CD14-positive monocyte (primary cell): ENCODE measurements around the gene LZTR1. TPM values are rescaled to one million over a fixed set of nuclear protein-coding genes. Genes with fewer than 3 reads are reported as not detected.

ENCODE experiments used
- DNase-seq, 3 donors: peaks; one replicate each; pipeline ENCODE4 v3.0.0-alpha.2; 2011 to 2022
- H2AFZ ChIP-seq: 2 replicates; pipeline ENCODE4 v1.6.0; 2012; ENCODE audit warnings: mild to moderate bottlenecking, low read depth, low read length, inconsistent platforms; ENCODE audit not compliant: insufficient read depth, poor library complexity, severe bottlenecking
- H3K27ac ChIP-seq, 2 donors: 1 replicate in 1 of 2; 2 replicates in 1 of 2; pipeline ENCODE4 v1.5.1; 2012 to 2013; ENCODE audit warnings: low read length in 2 of 2, control low read depth in 1 of 2, inconsistent platforms in 1 of 2, low read depth in 1 of 2, mild to moderate bottlenecking in 1 of 2
- H3K27me3 ChIP-seq, 2 donors: one replicate each; pipeline versions ENCODE4 v1.6.0 to v1.6.1; 2011 to 2013; ENCODE audit warnings: low read length in 2 of 2; ENCODE audit not compliant: control insufficient read depth in 2 of 2, insufficient read depth in 2 of 2
- H3K36me3 ChIP-seq, 2 donors: replicated peaks in 1 of 2; 1 replicate in 1 of 2; 2 replicates in 1 of 2; pipeline versions ENCODE4 v1.5.1 to v1.6.1; 2012 to 2013; ENCODE audit warnings: low read length in 2 of 2, control low read depth in 1 of 2, inconsistent platforms in 1 of 2, mild to moderate bottlenecking in 1 of 2; ENCODE audit not compliant: insufficient read depth in 2 of 2, control insufficient read depth in 1 of 2
- H3K4me1 ChIP-seq, 2 donors: 1 replicate in 1 of 2; 2 replicates in 1 of 2; pipeline versions ENCODE4 v1.5.1 to v1.6.1; 2012 to 2013; ENCODE audit warnings: low read length in 2 of 2, control low read depth in 1 of 2, inconsistent platforms in 1 of 2, mild to moderate bottlenecking in 1 of 2, moderate library complexity in 1 of 2; ENCODE audit not compliant: insufficient read depth in 2 of 2, control insufficient read depth in 1 of 2
- H3K4me2 ChIP-seq: replicated peaks from 2 replicates; pipeline ENCODE3; 2012; ENCODE audit warnings: low read length, moderate library complexity, mild to moderate bottlenecking; ENCODE audit not compliant: poor library complexity, severe bottlenecking; ENCODE audit errors: extremely low read depth
- H3K4me3 ChIP-seq, 3 experiments: fragments of 200-600 bp in 1 of 3; sonication (generic) in 1 of 3; replicated peaks in 1 of 3; 1 replicate in 2 of 3; 2 replicates in 1 of 3; pipeline ENCODE4 v1.5.1; 2011 to 2013; ENCODE audit warnings: low read length in 3 of 3, mild to moderate bottlenecking in 3 of 3, control low read depth in 2 of 3, low read depth in 2 of 3, inconsistent platforms in 1 of 3, moderate library complexity in 1 of 3
- H3K79me2 ChIP-seq: 2 replicates; pipeline ENCODE4 v1.6.0; 2012; ENCODE audit warnings: mild to moderate bottlenecking, control low read depth, inconsistent platforms, low read length, moderate library complexity; ENCODE audit not compliant: insufficient read depth
- H3K9ac ChIP-seq: 2 replicates; pipeline ENCODE4 v1.6.0; 2017; ENCODE audit warnings: low read length, mild to moderate bottlenecking; ENCODE audit not compliant: insufficient read depth, poor library complexity, severe bottlenecking
- H3K9me3 ChIP-seq, 2 donors: replicated peaks in 1 of 2; 1 replicate in 1 of 2; 2 replicates in 1 of 2; pipeline versions ENCODE4 v1.5.1 to v1.6.1; 2012 to 2013; ENCODE audit warnings: low read length in 2 of 2, control low read depth in 1 of 2; ENCODE audit not compliant: control insufficient read depth in 1 of 2, insufficient read depth in 1 of 2
- H4K20me1 ChIP-seq: 2 replicates; pipeline ENCODE4 v1.6.0; 2012; ENCODE audit warnings: mild to moderate bottlenecking, low read length, control low read depth, moderate library complexity; ENCODE audit not compliant: insufficient read depth
- H3K27ac Mint-ChIP-seq, 7 donors: one replicate each; pipeline ENCODE4 v1.8.0; 2020; ENCODE audit warnings: mild to moderate bottlenecking in 7 of 7, mixed read lengths in 7 of 7, moderate library complexity in 6 of 7, inconsistent platforms in 2 of 7
- H3K27me3 Mint-ChIP-seq, 3 donors: one replicate each; pipeline ENCODE4 v1.8.0; 2021 to 2022; ENCODE audit warnings: low read depth in 3 of 3, mild to moderate bottlenecking in 3 of 3, mixed read lengths in 3 of 3, moderate library complexity in 3 of 3, inconsistent platforms in 1 of 3
- H3K36me3 Mint-ChIP-seq, 2 donors: one replicate each; pipeline ENCODE4 v1.8.0; 2020; ENCODE audit warnings: mixed read lengths in 2 of 2, inconsistent platforms in 1 of 2, mild to moderate bottlenecking in 1 of 2
- H3K4me1 Mint-ChIP-seq: one replicate; pipeline ENCODE4 v1.8.0; 2020; ENCODE audit warnings: mild to moderate bottlenecking, mixed read lengths
- H3K4me3 Mint-ChIP-seq, 2 donors: one replicate each; pipeline ENCODE4 v1.8.0; 2020; ENCODE audit warnings: mild to moderate bottlenecking in 2 of 2, mixed read lengths in 2 of 2, moderate library complexity in 1 of 2
- H3K9me3 Mint-ChIP-seq, 7 donors: one replicate each; pipeline ENCODE4 v1.8.0; 2020 to 2022; ENCODE audit warnings: mixed read lengths in 7 of 7, mild to moderate bottlenecking in 6 of 7, moderate library complexity in 6 of 7, inconsistent platforms in 2 of 7
- CTCF ChIP-seq: fragments of 200-600 bp; IDR thresholded peaks from one replicate; pipeline ENCODE4 v1.8.0; 2022; ENCODE audit warnings: antibody characterized with exemption, mild to moderate bottlenecking
- WGBS: methylation state at CpG from one replicate; pipeline ENCODE4 v1.1.5; 2013; ENCODE audit warnings: missing lambda C conversion rate; ENCODE audit not compliant: insufficient coverage; 5-methylcytosine and 5-hydroxymethylcytosine counted together
- intact Hi-C, 2 donors: fragments of 100-400 bp; cut with micrococcal nuclease; formaldehyde crosslinking; loops; one replicate each; pipeline versions ENCODE4 v1.15.0 to v1.15.1; 2023
- polyA plus RNA-seq, 3 donors: library from polyadenylated mRNA; depleted of rRNA in 1 of 3; unstranded in 2 of 3; stranded (reverse) in 1 of 3; fragments of 300-500 nt in 2 of 3; fragments of >200 nt in 1 of 3; fragmentation: Illumina TruSeq in 2 of 3; gene quantifications; 1 replicate in 2 of 3; 2 replicates in 1 of 3; pipeline ENCODE4 v1.2.3, GENCODE V29; 2012 to 2021

LZTR1 gene
- polyA plus RNA-seq, 3 donors = 7.1 to 63.3 (median 11.5) TPM

DNA sequence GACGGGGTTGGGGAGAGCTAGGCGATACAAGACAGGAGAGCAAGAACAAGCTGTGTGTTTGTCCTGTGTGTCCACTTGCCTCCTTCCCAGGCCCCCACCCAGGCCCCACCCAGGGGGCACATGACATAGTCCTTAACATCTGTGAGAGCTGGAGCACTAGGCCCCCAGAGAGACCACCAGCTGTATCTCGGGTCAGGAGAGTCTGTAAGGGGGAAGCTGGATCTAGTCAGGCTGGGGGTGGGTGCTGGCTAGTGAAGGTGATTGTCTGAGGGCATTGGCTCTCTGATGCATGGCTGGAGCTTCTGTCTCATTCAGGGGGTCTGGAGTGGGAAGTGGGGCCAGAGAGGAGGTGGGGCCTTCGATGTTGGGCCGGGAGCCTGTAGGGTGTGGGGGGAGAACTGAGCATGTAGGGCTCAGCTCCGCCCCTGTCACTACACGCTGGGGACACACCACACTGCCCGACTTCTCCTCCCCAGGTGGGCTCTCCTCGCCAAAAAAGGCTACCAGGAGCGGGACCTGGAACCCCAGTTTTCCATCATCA, 33.4 kb downstream of the LZTR1 start:
- Mint-ChIP-seq H3K27ac (peak overlapping the region in 2 of 7 donors; percentile 19 to 76), H3K4me1 (peaks cover 13% of the 10 kb centered on the region), H3K27me3 (peaks cover 10 to 45% (median 15%) of the 10 kb centered on the region in 3 donors), H3K4me3 (no peak overlapping the region), H3K9me3 (peaks cover 0 to 5% (median 0%) of the 10 kb centered on the region in 7 donors), H3K36me3 (no peaks in the 10 kb centered on the region)
- no peak for TF ChIP-seq CTCF
- peaks cover 15 to 19% of the 10 kb centered on the region in 2 donors for H3K4me1 ChIP-seq
- intact Hi-C loops = loop anchor here in 1 of 2 donors (10.0 kb wide), 1 partner anchor 131 kb away; no protein-coding TSS in a partner anchor
- H3K9ac ChIP-seq = no peak overlapping the region
- H4K20me1 ChIP-seq = no peaks in the 10 kb centered on the region
- H2AFZ ChIP-seq = no peak overlapping the region
- H3K27ac ChIP-seq = no peak overlapping the region
- H3K79me2 ChIP-seq = no peaks in the 10 kb centered on the region
- H3K27me3 ChIP-seq = peaks cover 0 to 14% of the 10 kb centered on the region in 2 donors
- 100% methylated on average over 1 of the region's 10 CpGs for WGBS
- no peaks in the 10 kb centered on the region for H3K9me3 ChIP-seq
- no peak overlapping the region for H3K4me2 ChIP-seq
- DNase-seq = no peak
- H3K36me3 ChIP-seq = no peaks in the 10 kb centered on the region
- H3K4me3 ChIP-seq = no peak overlapping the region

- Mint-ChIP-seq H3K4me1 (peaks cover 13% of the 10 kb centered on the region), H3K9me3 (peaks cover 0 to 5% (median 0%) of the 10 kb centered on the region in 7 donors), H3K27ac (peak overlapping the region in 2 of 7 donors; percentile 15 to 32), H3K36me3 (no peaks in the 10 kb centered on the region), H3K4me3 (no peak overlapping the region), H3K27me3 (peaks cover 9 to 45% (median 21%) of the 10 kb centered on the region in 3 donors)
- no peak overlapping the region for H3K4me3 ChIP-seq
- H3K4me1 ChIP-seq = peaks cover 15 to 19% of the 10 kb centered on the region in 2 donors
- no peak overlapping the region for H3K27ac ChIP-seq
- no peaks in the 10 kb centered on the region for H3K36me3 ChIP-seq
- TF ChIP-seq CTCF = no peak
- H3K9ac ChIP-seq = no peak overlapping the region
- no peak overlapping the region for H3K4me2 ChIP-seq
- no peaks in the 10 kb centered on the region for H4K20me1 ChIP-seq
- 87% methylated on average over 9 of the region's 13 CpGs for WGBS
- no peaks in the 10 kb centered on the region for H3K9me3 ChIP-seq
- intact Hi-C loops = loop anchor here in 1 of 2 donors (10.0 kb wide), 1 partner anchor 132 kb away; no protein-coding TSS in a partner anchor
- H3K27me3 ChIP-seq = peaks cover 0 to 14% of the 10 kb centered on the region in 2 donors
- H3K79me2 ChIP-seq = no peaks in the 10 kb centered on the region
- no peak for DNase-seq
- H2AFZ ChIP-seq = no peak overlapping the region
Measured at GRCh38 chr22:21016644-21017420, 34.7 kb downstream of the LZTR1 start.
